Loucy (cell line): ENCODE data around the gene HPSE2.

Experiments
- EZH2phosphoT487 ChIP-seq: fragments of 200-600 bp; IDR thresholded peaks from 2 replicates; pipeline ENCODE4 v1.6.1; 2018; ENCODE audit warnings: antibody characterized with exemption, mild to moderate bottlenecking, moderate library complexity, borderline replicate concordance
- TF ChIP-seq, protein P1 (sequence below): fragments of 200-600 bp; sonication (generic); conservative IDR thresholded peaks from 2 replicates; pipeline ENCODE4 v1.5.1; 2014; ENCODE audit warnings: mild to moderate bottlenecking, antibody characterized with exemption, low read length

- TF ChIP-seq, protein P1, sequence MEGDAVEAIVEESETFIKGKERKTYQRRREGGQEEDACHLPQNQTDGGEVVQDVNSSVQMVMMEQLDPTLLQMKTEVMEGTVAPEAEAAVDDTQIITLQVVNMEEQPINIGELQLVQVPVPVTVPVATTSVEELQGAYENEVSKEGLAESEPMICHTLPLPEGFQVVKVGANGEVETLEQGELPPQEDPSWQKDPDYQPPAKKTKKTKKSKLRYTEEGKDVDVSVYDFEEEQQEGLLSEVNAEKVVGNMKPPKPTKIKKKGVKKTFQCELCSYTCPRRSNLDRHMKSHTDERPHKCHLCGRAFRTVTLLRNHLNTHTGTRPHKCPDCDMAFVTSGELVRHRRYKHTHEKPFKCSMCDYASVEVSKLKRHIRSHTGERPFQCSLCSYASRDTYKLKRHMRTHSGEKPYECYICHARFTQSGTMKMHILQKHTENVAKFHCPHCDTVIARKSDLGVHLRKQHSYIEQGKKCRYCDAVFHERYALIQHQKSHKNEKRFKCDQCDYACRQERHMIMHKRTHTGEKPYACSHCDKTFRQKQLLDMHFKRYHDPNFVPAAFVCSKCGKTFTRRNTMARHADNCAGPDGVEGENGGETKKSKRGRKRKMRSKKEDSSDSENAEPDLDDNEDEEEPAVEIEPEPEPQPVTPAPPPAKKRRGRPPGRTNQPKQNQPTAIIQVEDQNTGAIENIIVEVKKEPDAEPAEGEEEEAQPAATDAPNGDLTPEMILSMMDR: no peak
- no peak for TF ChIP-seq EZH2phosphoT487
These were observed 745.8 kb downstream of the HPSE2 start for GRCh38 chr10:98489561-98490481.
